ENCODE results near the gene ARHGAP18.

DNA sequence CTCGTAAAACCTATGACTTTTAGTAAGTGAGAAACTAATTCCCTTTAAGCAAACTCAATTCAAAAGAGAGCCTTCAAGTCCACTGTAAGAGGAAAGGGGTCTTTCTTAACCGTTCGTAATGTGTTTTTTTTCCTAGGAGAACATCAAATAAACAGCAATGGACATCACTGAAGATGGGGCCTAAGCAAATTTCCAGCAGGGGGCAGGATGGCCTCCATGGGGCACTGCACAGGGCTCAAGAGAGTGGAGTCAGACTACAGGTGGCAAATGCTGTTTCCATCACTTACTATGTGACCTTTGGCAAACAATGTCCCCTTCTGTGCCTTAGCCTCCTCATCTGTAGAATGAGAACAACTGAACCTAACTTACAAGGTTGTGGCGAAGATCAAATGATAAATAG lies 88.7 kb downstream of the ARHGAP18 start:
- TF ChIP-seq, protein P1, sequence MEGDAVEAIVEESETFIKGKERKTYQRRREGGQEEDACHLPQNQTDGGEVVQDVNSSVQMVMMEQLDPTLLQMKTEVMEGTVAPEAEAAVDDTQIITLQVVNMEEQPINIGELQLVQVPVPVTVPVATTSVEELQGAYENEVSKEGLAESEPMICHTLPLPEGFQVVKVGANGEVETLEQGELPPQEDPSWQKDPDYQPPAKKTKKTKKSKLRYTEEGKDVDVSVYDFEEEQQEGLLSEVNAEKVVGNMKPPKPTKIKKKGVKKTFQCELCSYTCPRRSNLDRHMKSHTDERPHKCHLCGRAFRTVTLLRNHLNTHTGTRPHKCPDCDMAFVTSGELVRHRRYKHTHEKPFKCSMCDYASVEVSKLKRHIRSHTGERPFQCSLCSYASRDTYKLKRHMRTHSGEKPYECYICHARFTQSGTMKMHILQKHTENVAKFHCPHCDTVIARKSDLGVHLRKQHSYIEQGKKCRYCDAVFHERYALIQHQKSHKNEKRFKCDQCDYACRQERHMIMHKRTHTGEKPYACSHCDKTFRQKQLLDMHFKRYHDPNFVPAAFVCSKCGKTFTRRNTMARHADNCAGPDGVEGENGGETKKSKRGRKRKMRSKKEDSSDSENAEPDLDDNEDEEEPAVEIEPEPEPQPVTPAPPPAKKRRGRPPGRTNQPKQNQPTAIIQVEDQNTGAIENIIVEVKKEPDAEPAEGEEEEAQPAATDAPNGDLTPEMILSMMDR (IDR thresholded peaks at IDR 0.05) = peak in 2 of 3 experiments; percentile 8 to 24
- no peak for TF ChIP-seq POLR2A (IDR thresholded peaks at IDR 0.05)

Measured in testis (tissue), 2 donors.